ENCODE data around the gene INPP4A.
A peak's percentile ranks its signal among the peaks of the same experiment; 100 is the strongest.

The INPP4A gene

GRCh38 chr2:98465456-98466226, 21.0 kb downstream of the INPP4A start:
- H3K4me3 ChIP-seq (ENCODE audit: control insufficient read depth in 1 of 7, extremely low read depth in 1 of 7, insufficient read depth in 4 of 7, low read depth in 2 of 7, low read length in 6 of 7) = peak overlapping the region in 4 of 7 experiments; percentile 8 to 48 (median 37)
- DNase-seq = peak; percentile 91 to 95 (median 94)

GRCh38 chr2:98467082-98467536, 22.5 kb downstream of the INPP4A start:
- peaks cover 23 to 69% (median 56%) of the 10 kb centered on the region in 4 experiments for H3K4me1 ChIP-seq (ENCODE audit: control extremely low read depth in 1 of 4, control insufficient read depth in 4 of 4, insufficient read depth in 4 of 4, low read length in 3 of 4)

More at GRCh38 chr2:98465456-98466226, 21.0 kb downstream of the INPP4A start:
- Histone ChIP-seq H3K27ac (ENCODE audit: insufficient read depth in 1 of 2, low read depth in 1 of 2, low read length in 2 of 2, poor library complexity in 1 of 2, severe bottlenecking in 2 of 2) (peak overlapping the region; percentile 20 to 74), H3K9me3 (ENCODE audit: control extremely low read depth in 1 of 5, control insufficient read depth in 4 of 5, insufficient read depth in 2 of 5, low read depth in 1 of 5, low read length in 4 of 5) (no peaks in the 10 kb centered on the region), H3K36me3 (ENCODE audit: control insufficient read depth in 4 of 4, insufficient read depth in 4 of 4, low read length in 3 of 4) (peaks cover 0 to 2% (median 0%) of the 10 kb centered on the region in 4 experiments), H3K4me1 (ENCODE audit: control extremely low read depth in 1 of 4, control insufficient read depth in 4 of 4, insufficient read depth in 4 of 4, low read length in 3 of 4) (peaks cover 27 to 69% (median 67%) of the 10 kb centered on the region in 4 experiments), H3K27me3 (replicated peaks in 2 of 5; ENCODE audit: control insufficient read depth in 4 of 5, insufficient read depth in 5 of 5, low read length in 4 of 5) (no peaks in the 10 kb centered on the region)
- ChIA-PET POLR2A (no interaction called here), CTCF (interaction anchor here (0.7 to 3.5 kb wide), 9 partner anchors 9 to 50 kb away, joined by 3 to 20 read pairs (median 10); no protein-coding TSS in a partner anchor)
- 19% methylated on average over 8 of the region's 11 CpGs for WGBS (ENCODE audit: insufficient coverage)

GRCh38 chr2:98467652-98468051, 23.0 kb downstream of the INPP4A start:
- Histone ChIP-seq H3K36me3 (ENCODE audit: control insufficient read depth in 4 of 4, insufficient read depth in 4 of 4, low read length in 3 of 4) (peaks cover 0 to 2% (median 0%) of the 10 kb centered on the region in 4 experiments), H3K9me3 (ENCODE audit: control extremely low read depth in 1 of 5, control insufficient read depth in 4 of 5, insufficient read depth in 2 of 5, low read depth in 1 of 5, low read length in 4 of 5) (no peaks in the 10 kb centered on the region), H3K27ac (ENCODE audit: insufficient read depth in 1 of 2, low read depth in 1 of 2, low read length in 2 of 2, poor library complexity in 1 of 2, severe bottlenecking in 2 of 2) (no peak overlapping the region), H3K27me3 (replicated peaks in 2 of 5; ENCODE audit: control insufficient read depth in 4 of 5, insufficient read depth in 5 of 5, low read length in 4 of 5) (no peaks in the 10 kb centered on the region), H3K4me1 (ENCODE audit: control extremely low read depth in 1 of 4, control insufficient read depth in 4 of 4, insufficient read depth in 4 of 4, low read length in 3 of 4) (peaks cover 23 to 74% (median 57%) of the 10 kb centered on the region in 4 experiments), H3K4me3 (ENCODE audit: control insufficient read depth in 1 of 7, extremely low read depth in 1 of 7, insufficient read depth in 4 of 7, low read depth in 2 of 7, low read length in 6 of 7) (no peak overlapping the region)
- POLR2A ChIA-PET = no interaction called here
- CTCF ChIA-PET = interaction anchor here (0.6 to 1.1 kb wide), 2 partner anchors 8 to 10 kb away, joined by 3 read pairs; no protein-coding TSS in a partner anchor
- DNase-seq = no peak
- WGBS (ENCODE audit: insufficient coverage) = no CpG with 5 or more reads among the region's 3 CpGs

More at GRCh38 chr2:98467082-98467536, 22.5 kb downstream of the INPP4A start:
- POLR2A ChIA-PET = no interaction called here
- Histone ChIP-seq H3K27ac (ENCODE audit: insufficient read depth in 1 of 2, low read depth in 1 of 2, low read length in 2 of 2, poor library complexity in 1 of 2, severe bottlenecking in 2 of 2) (no peak overlapping the region), H3K36me3 (ENCODE audit: control insufficient read depth in 4 of 4, insufficient read depth in 4 of 4, low read length in 3 of 4) (peaks cover 0 to 2% (median 0%) of the 10 kb centered on the region in 4 experiments), H3K9me3 (ENCODE audit: control extremely low read depth in 1 of 5, control insufficient read depth in 4 of 5, insufficient read depth in 2 of 5, low read depth in 1 of 5, low read length in 4 of 5) (no peaks in the 10 kb centered on the region), H3K4me3 (ENCODE audit: control insufficient read depth in 1 of 7, extremely low read depth in 1 of 7, insufficient read depth in 4 of 7, low read depth in 2 of 7, low read length in 6 of 7) (no peak overlapping the region), H3K27me3 (replicated peaks in 2 of 5; ENCODE audit: control insufficient read depth in 4 of 5, insufficient read depth in 5 of 5, low read length in 4 of 5) (no peaks in the 10 kb centered on the region)
- CTCF ChIA-PET = interaction anchor here (0.6 to 1.1 kb wide), 2 partner anchors 9 to 10 kb away, joined by 3 read pairs; no protein-coding TSS in a partner anchor
- WGBS (ENCODE audit: insufficient coverage) = 67% methylated on average over 4 of the region's 11 CpGs
- DNase-seq = peak in 2 of 3 donors; percentile 52 to 63

GRCh38 chr2:98468621-98469236, 24.1 kb downstream of the INPP4A start:
- ChIA-PET POLR2A (no interaction called here), CTCF (interaction anchor here (0.9 to 1.2 kb wide), 3 partner anchors 18 to 37 kb away, joined by 3 to 4 read pairs (median 3); no protein-coding TSS in a partner anchor)
- H3K4me3 ChIP-seq (ENCODE audit: control insufficient read depth in 1 of 7, extremely low read depth in 1 of 7, insufficient read depth in 4 of 7, low read depth in 2 of 7, low read length in 6 of 7) = no peak overlapping the region
- no peaks in the 10 kb centered on the region for H3K27me3 ChIP-seq (replicated peaks in 2 of 5; ENCODE audit: control insufficient read depth in 4 of 5, insufficient read depth in 5 of 5, low read length in 4 of 5)
- DNase-seq = no peak
- H3K9me3 ChIP-seq (ENCODE audit: control extremely low read depth in 1 of 5, control insufficient read depth in 4 of 5, insufficient read depth in 2 of 5, low read depth in 1 of 5, low read length in 4 of 5) = no peaks in the 10 kb centered on the region
- WGBS (ENCODE audit: insufficient coverage) = 65% methylated on average over 2 of the region's 5 CpGs
- peaks cover 25 to 75% (median 55%) of the 10 kb centered on the region in 4 experiments for H3K4me1 ChIP-seq (ENCODE audit: control extremely low read depth in 1 of 4, control insufficient read depth in 4 of 4, insufficient read depth in 4 of 4, low read length in 3 of 4)
- peaks cover 0 to 2% (median 0%) of the 10 kb centered on the region in 4 experiments for H3K36me3 ChIP-seq (ENCODE audit: control insufficient read depth in 4 of 4, insufficient read depth in 4 of 4, low read length in 3 of 4)
- H3K27ac ChIP-seq (ENCODE audit: insufficient read depth in 1 of 2, low read depth in 1 of 2, low read length in 2 of 2, poor library complexity in 1 of 2, severe bottlenecking in 2 of 2) = no peak overlapping the region

GRCh38 chr2:98469862-98470544, 25.3 kb downstream of the INPP4A start:
- no peaks in the 10 kb centered on the region for H3K27me3 ChIP-seq (replicated peaks in 2 of 5; ENCODE audit: control insufficient read depth in 4 of 5, insufficient read depth in 5 of 5, low read length in 4 of 5)
- peaks cover 0 to 2% (median 0%) of the 10 kb centered on the region in 4 experiments for H3K36me3 ChIP-seq (ENCODE audit: control insufficient read depth in 4 of 4, insufficient read depth in 4 of 4, low read length in 3 of 4)
- no peaks in the 10 kb centered on the region for H3K9me3 ChIP-seq (ENCODE audit: control extremely low read depth in 1 of 5, control insufficient read depth in 4 of 5, insufficient read depth in 2 of 5, low read depth in 1 of 5, low read length in 4 of 5)
- ChIA-PET POLR2A (interaction anchor here (0.6 kb wide), 2 partner anchors 13 to 196 kb away, joined by 3 read pairs; no protein-coding TSS in a partner anchor), CTCF (interaction anchor here (0.7 to 1.5 kb wide), 4 partner anchors 12 to 34 kb away, joined by 3 to 7 read pairs (median 4); no protein-coding TSS in a partner anchor)
- DNase-seq = no peak
- 99% methylated on average over 10 of the region's 11 CpGs for whole genome bisulfite sequencing (ENCODE audit: insufficient coverage)
- peaks cover 21 to 75% (median 46%) of the 10 kb centered on the region in 4 experiments for H3K4me1 ChIP-seq (ENCODE audit: control extremely low read depth in 1 of 4, control insufficient read depth in 4 of 4, insufficient read depth in 4 of 4, low read length in 3 of 4)
- no peak overlapping the region for H3K4me3 ChIP-seq (ENCODE audit: control insufficient read depth in 1 of 7, extremely low read depth in 1 of 7, insufficient read depth in 4 of 7, low read depth in 2 of 7, low read length in 6 of 7)
- no peak overlapping the region for H3K27ac ChIP-seq (ENCODE audit: insufficient read depth in 1 of 2, low read depth in 1 of 2, low read length in 2 of 2, poor library complexity in 1 of 2, severe bottlenecking in 2 of 2)

GRCh38 chr2:98470851-98471255, 26.2 kb downstream of the INPP4A start:
- 100% methylated on average over 2 of the region's 7 CpGs for WGBS (ENCODE audit: insufficient coverage)
- Histone ChIP-seq H3K4me1 (ENCODE audit: control extremely low read depth in 1 of 4, control insufficient read depth in 4 of 4, insufficient read depth in 4 of 4, low read length in 3 of 4) (peaks cover 15 to 68% (median 37%) of the 10 kb centered on the region in 4 experiments), H3K9me3 (ENCODE audit: control extremely low read depth in 1 of 5, control insufficient read depth in 4 of 5, insufficient read depth in 2 of 5, low read depth in 1 of 5, low read length in 4 of 5) (no peaks in the 10 kb centered on the region), H3K27ac (ENCODE audit: insufficient read depth in 1 of 2, low read depth in 1 of 2, low read length in 2 of 2, poor library complexity in 1 of 2, severe bottlenecking in 2 of 2) (no peak overlapping the region), H3K4me3 (ENCODE audit: control insufficient read depth in 1 of 7, extremely low read depth in 1 of 7, insufficient read depth in 4 of 7, low read depth in 2 of 7, low read length in 6 of 7) (no peak overlapping the region), H3K36me3 (ENCODE audit: control insufficient read depth in 4 of 4, insufficient read depth in 4 of 4, low read length in 3 of 4) (peaks cover 0 to 2% (median 0%) of the 10 kb centered on the region in 4 experiments), H3K27me3 (replicated peaks in 2 of 5; ENCODE audit: control insufficient read depth in 4 of 5, insufficient read depth in 5 of 5, low read length in 4 of 5) (no peaks in the 10 kb centered on the region)
- DNase-seq = no peak
- ChIA-PET POLR2A (no interaction called here), CTCF (interaction anchor here (0.7 to 1.6 kb wide), 9 partner anchors 9 to 57 kb away, joined by 3 to 7 read pairs (median 3); no protein-coding TSS in a partner anchor)
